SK-N-MC (cell line): ENCODE data around the gene TTLL1.
"Not testable (repeated sequence)": the region's sequence is repeated elsewhere in the genome, so short reads cannot be mapped to it uniquely, and the experiment has no call there.

Source experiments
- DNase-seq: peaks from one replicate; pipeline ENCODE4 v3.0.0-alpha.2; 2011; ENCODE audit warnings: low read depth, low spot score
- H3K27ac ChIP-seq: fragments of 200-600 bp; sonication (generic); 2 replicates; pipeline ENCODE4 v1.5.1; 2016; ENCODE audit warnings: mixed run types
- H3K36me3 ChIP-seq: fragments of 200-600 bp; sonication (generic); 2 replicates; pipeline ENCODE4 v1.6.1; 2017; ENCODE audit warnings: antibody characterized with exemption, low read length, mixed read lengths; ENCODE audit not compliant: insufficient read depth
- H3K4me3 ChIP-seq: fragments of 200-600 bp; sonication (generic); 2 replicates; pipeline ENCODE4 v1.5.1; 2016
- H3K9ac ChIP-seq: fragments of 200-600 bp; sonication (generic); 2 replicates; pipeline ENCODE4 v1.8.0; 2017; ENCODE audit warnings: mixed run types, mixed read lengths; ENCODE audit not compliant: insufficient read length
- H3K9me3 ChIP-seq: fragments of 200-600 bp; sonication (generic); 2 replicates; pipeline ENCODE4 v1.6.1; 2017; ENCODE audit warnings: low read depth, mild to moderate bottlenecking, antibody characterized with exemption, low read length, moderate library complexity, mixed read lengths
- EZH2 ChIP-seq: fragments of 200-600 bp; sonication (generic); IDR thresholded peaks from one replicate; pipeline ENCODE4 v1.6.1; 2017; ENCODE audit warnings: antibody characterized with exemption
- FOXP2 ChIP-seq: optimal IDR thresholded peaks from 2 replicates; pipeline ENCODE3; 2011; ENCODE audit warnings: mild to moderate bottlenecking, moderate library complexity; ENCODE audit not compliant: insufficient read depth; ENCODE audit errors: extremely low read length, control extremely low read depth
- POLR2AphosphoS5 ChIP-seq: IDR thresholded peaks from 2 replicates; pipeline ENCODE4 v1.6.1; 2012; ENCODE audit warnings: mild to moderate bottlenecking, low read depth, low read length, borderline replicate concordance

Gene TTLL1

DNA sequence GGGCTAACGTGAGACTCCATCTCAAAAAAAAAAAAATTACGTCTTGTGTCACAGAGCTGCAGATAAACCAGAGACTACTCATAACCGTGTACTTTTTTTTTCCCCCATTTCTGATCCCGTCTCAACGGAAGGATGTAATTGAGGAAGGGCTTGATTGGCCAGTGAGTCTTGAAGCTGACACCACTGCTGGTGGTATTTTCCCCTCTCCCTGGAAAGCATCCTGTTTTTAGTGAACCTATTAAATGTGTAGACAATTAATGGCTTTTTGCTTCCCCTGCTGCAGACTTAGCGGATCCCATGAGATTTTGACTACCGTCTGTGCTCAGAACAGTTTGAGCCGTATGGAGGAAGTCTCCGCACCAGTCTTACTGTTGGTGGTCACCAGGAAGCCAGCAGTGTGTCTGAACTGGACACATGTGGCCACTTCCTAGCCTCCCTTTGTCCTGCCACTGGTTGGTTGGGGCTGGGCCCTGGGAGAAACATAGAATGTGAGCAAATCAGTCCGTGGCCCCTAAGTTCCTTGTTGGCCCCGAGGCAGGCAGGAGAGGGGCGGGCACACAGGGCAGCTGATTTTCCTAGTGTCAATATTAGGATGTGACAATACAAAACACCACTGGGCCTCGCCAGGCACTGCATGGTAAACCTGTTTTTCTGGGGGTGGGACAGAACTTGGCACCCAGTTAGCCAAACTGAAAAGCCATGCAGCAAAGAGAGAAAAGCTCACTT, 24.5 kb upstream of the TTLL1 start:
- Histone ChIP-seq H3K36me3 (no peaks in the 10 kb centered on the region), H3K9me3 (no peaks in the 10 kb centered on the region), H3K4me3 (no peak overlapping the region), H3K9ac (no peak overlapping the region), H3K27ac (no peak overlapping the region)
- no peak for TF ChIP-seq POLR2AphosphoS5
- no peak for TF ChIP-seq EZH2
- TF ChIP-seq FOXP2: no peak
- DNase-seq: no peak

DNA sequence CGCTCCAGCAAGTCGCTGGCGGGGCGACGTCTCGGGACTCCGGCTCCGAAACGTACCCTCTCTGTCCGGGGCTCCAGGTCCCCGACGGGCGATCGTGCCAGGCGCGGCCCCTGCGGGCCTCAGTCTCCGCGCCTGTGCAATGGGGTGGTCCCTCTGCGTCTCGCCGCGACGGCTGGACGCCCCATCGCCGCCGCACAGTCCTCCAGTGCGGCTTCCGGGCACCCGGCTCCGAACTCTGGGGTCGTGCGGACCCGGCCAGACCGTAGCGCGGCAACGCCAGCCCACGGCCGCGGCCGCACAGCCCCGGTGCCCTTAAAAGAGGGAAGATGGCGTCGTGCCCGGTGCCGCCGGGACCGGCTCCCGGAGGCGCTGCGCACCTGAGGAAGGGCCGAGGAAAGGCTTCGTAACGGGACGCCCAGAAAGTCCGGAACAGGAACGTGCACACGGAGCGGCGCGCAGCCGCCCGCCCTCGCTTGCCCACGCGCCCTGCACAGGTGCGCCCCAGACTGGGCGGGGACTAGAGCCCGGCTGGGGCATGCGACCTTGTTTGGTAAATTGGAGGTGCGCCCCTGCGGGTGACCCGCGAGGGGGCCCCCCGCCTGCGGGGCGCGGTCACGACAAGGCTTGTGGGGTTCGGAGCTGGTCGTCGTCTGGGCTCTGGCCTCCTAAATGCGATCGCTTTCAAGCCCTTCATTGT, 21.9 kb upstream of the TTLL1 start:
- no peak for TF ChIP-seq FOXP2
- TF ChIP-seq EZH2: no peak
- no peak for TF ChIP-seq POLR2AphosphoS5
- no peak overlapping the region for H3K9ac ChIP-seq
- no peaks in the 10 kb centered on the region for H3K36me3 ChIP-seq
- H3K4me3 ChIP-seq: peak overlapping the region; percentile 78
- H3K9me3 ChIP-seq: no peaks in the 10 kb centered on the region
- H3K27ac ChIP-seq: no peak overlapping the region
- DNase-seq: no peak

DNA sequence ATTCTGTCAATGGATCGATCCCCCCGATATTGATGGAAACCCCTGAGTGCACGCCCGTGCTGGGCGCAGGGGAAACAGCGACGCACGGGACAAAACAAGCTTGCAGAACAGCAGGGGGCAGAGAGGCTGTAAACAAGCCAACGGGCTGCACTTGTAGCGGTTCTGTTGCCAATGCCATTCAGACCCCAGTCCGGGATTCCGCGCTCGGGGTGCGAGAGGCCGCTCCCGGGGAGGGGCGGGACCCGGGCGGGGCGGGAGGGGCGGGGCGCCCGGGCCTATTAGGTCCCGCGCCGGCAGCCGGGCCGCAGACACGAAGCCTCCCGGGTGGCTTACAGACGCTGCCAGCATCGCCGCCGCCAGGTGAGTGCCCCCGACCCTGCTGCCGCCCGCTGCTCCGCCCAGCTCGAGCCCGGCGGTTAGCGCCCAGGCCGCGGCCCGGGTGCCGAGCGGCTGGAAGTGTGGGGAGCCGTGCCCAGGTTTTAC, 21.3 kb upstream of the TTLL1 start, which contains the start of gene BIK:
TSS of gene BIK (plus strand) at position 307 of the 483 bp plus-strand sequence. CDS start 13,273 bp downstream, outside the sequence.
- Histone ChIP-seq H3K36me3 (no peaks in the 10 kb centered on the region), H3K27ac (no peak within 1 kb of the TSS), H3K4me3 (peak within 1 kb of the TSS; percentile 78), H3K9ac (no peak within 1 kb of the TSS), H3K9me3 (no peaks in the 10 kb centered on the region)
- DNase-seq: no peak
- TF ChIP-seq EZH2 (no peak), FOXP2 (peak; percentile 67)

DNA sequence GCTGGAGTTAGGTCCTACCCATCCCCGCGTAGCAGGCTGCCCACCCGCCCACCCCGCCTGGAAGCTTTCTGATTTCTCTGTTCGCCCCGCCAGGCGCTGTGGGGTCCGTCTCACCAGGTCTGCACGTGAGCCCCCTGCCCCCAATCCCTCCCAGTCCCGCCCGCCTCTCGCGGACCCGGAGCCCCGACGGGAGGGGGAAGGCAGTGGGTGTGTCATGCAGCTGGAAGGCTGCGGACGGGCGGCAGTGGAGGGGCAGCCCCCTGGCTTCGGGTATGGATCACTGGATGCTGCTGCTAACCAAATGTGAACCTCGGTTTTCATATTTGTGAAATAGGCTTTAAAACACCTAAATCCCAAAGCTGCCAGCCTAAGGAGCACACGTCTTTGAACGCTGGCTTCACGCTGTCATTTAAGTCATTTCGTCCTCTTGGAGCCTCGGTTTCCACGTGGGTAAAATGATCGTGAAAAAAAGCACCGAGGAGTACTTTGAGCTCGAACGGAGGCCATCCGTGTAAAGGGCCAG, 20.8 kb upstream of the TTLL1 start:
- no peaks in the 10 kb centered on the region for H3K9me3 ChIP-seq
- DNase-seq: no peak
- H3K9ac ChIP-seq: no peak overlapping the region

DNA sequence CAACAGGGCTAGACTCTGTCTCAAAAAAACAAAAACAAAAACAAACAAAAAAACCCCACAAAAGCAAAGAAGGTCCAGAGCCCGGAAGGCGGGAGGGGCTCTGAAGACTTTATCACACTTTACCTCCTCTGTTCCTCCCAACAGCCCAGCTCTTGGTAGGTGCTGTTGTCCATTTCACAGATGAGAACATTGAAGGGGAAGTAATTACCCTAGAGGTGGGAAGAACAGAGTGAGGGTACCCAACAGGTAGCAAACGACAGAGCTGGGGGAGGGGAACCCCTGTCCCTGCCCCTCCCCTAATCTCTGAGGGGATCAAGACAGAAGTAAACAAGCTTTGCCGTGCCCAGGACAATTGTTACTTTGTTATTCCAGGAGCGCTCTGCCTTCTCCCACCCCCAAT, 20.3 kb upstream of the TTLL1 start:
- TF ChIP-seq POLR2AphosphoS5: no peak
- no peak for TF ChIP-seq FOXP2
- no peak for TF ChIP-seq EZH2
- DNase-seq: no peak
- no peak overlapping the region for H3K9ac ChIP-seq
- H3K27ac ChIP-seq: no peak overlapping the region
- no peaks in the 10 kb centered on the region for H3K9me3 ChIP-seq
- no peaks in the 10 kb centered on the region for H3K36me3 ChIP-seq
- H3K4me3 ChIP-seq: no peak overlapping the region

More for the DNA sequence above, 20.8 kb upstream of the TTLL1 start:
- H3K4me3 ChIP-seq: peak overlapping the region; percentile 78
- no peaks in the 10 kb centered on the region for H3K36me3 ChIP-seq
- H3K27ac ChIP-seq: no peak overlapping the region
- TF ChIP-seq EZH2 (peak; percentile 60), FOXP2 (no peak), POLR2AphosphoS5 (no peak)

DNA sequence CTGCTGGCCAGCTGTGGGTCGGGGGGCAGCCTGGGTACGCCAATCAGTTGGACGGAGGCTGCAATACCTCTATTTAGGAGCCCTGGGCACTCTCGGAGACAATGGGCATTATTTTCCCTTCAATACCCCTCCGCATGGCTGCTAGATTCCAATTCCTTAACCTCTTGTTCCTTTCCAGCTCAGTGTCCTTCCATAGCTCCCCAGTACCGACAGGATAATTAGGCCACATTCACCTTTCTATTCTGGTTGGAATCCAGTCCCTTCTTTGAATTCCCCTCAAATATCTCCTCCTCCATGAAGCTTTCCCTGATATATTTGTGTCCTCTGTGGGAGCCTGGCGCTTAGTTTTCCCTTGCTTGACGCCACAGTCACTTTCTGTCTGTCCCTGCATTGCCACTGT, 17.1 kb upstream of the TTLL1 start:
- no peak for TF ChIP-seq EZH2
- no peak for TF ChIP-seq FOXP2
- H3K9me3 ChIP-seq: no peaks in the 10 kb centered on the region
- no peak overlapping the region for H3K27ac ChIP-seq
- no peak for DNase-seq
- no peak overlapping the region for H3K4me3 ChIP-seq
- H3K36me3 ChIP-seq: no peaks in the 10 kb centered on the region
- H3K9ac ChIP-seq: no peak overlapping the region

DNA sequence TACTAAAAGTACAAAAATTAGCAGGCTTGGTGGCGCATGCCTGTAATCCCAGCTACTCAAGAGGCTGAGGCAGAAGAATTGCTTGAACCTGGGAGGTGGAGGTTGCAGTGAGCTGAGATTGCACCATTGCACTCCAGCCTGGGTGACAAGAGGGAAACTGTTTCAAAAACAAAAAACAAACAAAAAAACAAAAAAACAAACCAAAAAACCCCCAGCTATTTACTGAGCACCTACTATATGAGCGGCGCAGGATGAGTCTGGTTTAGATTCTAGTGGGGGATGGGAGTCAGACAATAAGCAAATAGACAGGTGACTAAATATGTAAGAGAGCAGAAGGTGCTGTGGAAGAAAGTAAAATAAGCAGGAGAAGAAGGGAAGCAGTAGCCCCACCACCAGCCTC, 15.8 kb upstream of the TTLL1 start:
- H3K9me3 ChIP-seq, H3K4me3 ChIP-seq, H3K9ac ChIP-seq, H3K36me3 ChIP-seq, DNase-seq, H3K27ac ChIP-seq: not testable (repeated sequence)

DNA sequence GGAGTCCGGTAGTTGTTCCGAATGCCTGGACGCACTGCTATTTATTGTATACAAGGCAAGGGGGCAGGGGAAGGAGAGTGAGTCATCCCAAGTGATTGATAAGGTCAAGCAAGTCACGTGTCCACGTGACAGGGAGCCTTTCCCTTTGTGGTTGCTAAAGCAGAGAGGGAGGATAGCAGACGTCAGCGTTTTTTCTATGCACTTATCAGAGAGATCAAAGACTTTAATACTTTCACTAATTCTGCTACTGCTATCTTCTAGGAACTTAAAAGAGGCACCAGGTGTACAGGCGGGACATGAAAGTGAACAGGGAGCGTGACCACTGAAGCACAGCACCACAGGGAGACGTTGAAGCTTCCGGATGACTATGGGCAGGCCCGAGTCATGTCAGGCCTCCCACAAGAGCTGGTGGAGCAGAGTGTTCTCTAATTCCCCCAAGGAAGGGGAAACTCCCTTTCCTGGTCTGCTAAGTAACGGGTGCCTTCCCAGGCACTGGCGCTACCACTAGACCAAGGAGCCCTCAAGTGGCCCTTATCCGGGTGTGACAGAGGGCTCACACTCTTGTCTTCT, 14.9 kb upstream of the TTLL1 start:
- not testable (repeated sequence) for H3K27ac ChIP-seq, H3K9ac ChIP-seq, H3K4me3 ChIP-seq, H3K36me3 ChIP-seq, DNase-seq, H3K9me3 ChIP-seq

DNA sequence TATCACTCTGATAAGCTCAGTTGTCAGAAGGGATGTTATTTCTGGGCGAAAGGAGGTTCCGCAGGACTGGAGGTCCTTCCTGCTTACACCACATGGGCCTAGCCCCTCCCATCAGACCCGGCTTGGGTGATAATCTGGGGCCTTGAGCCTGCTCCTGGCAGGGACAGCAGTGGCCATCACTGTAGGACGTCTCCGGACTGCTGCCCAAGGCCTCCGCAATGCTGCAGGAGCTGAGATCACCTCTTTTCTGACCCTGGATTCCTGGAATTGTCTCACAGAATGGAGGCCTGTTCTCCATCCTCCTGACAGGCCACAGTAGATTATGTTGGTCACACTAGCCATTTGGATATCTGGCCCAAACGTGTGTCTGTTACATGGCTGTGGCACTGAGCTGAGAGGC, 12.1 kb upstream of the TTLL1 start:
- Histone ChIP-seq H3K36me3 (no peaks in the 10 kb centered on the region), H3K9me3 (no peaks in the 10 kb centered on the region), H3K9ac (no peak overlapping the region), H3K4me3 (no peak overlapping the region), H3K27ac (no peak overlapping the region)
- DNase-seq: no peak
- no peak for TF ChIP-seq FOXP2
- TF ChIP-seq EZH2: no peak
- no peak for TF ChIP-seq POLR2AphosphoS5
